GM18861 (cell line): ENCODE data around the gene CYP27A1.

Source experiments
- ATAC-seq: cut with Tn5 transposase; IDR thresholded peaks from one replicate; pipeline ENCODE4 v1.9.1; 2021; ENCODE audit not compliant: unreplicated experiment

CYP27A1 gene

DNA sequence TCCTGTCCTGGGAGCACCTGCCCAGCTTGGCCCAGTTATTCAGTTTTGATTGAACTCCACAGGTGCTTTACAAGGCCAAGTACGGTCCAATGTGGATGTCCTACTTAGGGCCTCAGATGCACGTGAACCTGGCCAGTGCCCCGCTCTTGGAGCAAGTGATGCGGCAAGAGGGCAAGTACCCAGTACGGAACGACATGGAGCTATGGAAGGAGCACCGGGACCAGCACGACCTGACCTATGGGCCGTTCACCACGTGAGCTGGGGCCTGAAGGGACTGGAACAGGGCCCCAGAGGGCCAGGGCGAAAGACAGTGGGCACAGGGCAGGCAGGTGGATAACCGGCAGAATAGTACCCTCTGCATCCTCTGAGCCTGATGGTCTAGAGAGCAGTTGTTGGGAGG is 27.6 kb downstream of the CYP27A1 start:
- no peak for ATAC-seq

DNA sequence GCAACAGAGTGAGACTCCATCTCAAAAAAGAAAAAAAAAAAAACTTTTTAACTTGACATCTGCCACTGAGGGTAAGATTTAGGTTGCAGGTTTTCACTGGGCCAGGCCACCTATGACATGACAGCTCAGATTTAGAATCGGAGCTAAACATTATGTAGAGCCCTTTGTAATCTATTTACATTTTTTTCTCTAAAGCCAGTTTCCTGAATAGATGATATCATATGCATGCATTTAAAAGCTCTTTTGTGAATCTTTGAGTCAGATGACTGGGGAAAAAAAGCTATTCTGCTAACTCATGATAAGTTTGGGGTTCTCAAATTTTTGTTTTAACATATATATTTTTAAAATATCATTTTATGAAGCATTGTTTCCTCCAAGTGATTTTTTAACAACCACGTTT is 28.3 kb downstream of the CYP27A1 start:
- no peak for ATAC-seq

GRCh38 chr2:218811382-218811781 is 29.4 kb downstream of the CYP27A1 start:
- no peak for ATAC-seq

DNA sequence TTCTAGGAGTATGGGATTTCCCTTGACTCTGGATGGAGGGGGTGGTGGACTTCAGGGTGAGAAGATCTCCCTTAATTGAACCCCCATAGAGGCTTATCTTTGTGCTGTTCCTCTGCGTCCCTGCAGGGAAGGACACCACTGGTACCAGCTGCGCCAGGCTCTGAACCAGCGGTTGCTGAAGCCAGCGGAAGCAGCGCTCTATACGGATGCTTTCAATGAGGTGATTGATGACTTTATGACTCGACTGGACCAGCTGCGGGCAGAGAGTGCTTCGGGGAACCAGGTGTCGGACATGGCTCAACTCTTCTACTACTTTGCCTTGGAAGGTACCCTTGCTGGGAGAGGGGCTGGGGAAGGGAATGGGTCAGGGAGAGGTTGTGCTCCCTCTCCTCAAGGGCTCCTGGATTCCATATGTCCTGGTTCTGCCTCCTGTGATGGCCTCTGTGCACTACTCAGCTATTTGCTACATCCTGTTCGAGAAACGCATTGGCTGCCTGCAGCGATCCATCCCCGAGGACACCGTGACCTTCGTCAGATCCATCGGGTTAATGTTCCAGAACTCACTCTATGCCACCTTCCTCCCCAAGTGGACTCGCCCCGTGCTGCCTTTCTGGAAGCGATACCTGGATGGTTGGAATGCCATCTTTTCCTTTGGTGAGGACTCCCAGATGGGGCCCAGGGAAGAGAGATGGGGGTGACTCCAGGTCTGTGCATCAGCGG is 30.3 kb downstream of the CYP27A1 start:
- no peak for ATAC-seq

DNA sequence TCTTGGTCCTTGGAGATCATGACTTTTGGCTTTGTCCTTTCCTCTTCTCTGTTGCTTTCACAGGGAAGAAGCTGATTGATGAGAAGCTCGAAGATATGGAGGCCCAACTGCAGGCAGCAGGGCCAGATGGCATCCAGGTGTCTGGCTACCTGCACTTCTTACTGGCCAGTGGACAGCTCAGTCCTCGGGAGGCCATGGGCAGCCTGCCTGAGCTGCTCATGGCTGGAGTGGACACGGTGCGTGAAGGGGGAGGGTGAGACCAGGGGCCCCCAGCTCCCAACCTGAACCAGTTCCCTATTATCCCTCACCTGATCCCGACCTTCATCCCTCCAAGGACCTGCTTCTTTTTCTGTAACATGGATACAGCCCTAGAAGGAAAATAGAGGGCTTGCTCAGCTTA is 30.9 kb downstream of the CYP27A1 start:
- no peak for ATAC-seq

- no peak for ATAC-seq
These were observed 32.0 kb downstream of the CYP27A1 start for GRCh38 chr2:218813771-218814460.

DNA sequence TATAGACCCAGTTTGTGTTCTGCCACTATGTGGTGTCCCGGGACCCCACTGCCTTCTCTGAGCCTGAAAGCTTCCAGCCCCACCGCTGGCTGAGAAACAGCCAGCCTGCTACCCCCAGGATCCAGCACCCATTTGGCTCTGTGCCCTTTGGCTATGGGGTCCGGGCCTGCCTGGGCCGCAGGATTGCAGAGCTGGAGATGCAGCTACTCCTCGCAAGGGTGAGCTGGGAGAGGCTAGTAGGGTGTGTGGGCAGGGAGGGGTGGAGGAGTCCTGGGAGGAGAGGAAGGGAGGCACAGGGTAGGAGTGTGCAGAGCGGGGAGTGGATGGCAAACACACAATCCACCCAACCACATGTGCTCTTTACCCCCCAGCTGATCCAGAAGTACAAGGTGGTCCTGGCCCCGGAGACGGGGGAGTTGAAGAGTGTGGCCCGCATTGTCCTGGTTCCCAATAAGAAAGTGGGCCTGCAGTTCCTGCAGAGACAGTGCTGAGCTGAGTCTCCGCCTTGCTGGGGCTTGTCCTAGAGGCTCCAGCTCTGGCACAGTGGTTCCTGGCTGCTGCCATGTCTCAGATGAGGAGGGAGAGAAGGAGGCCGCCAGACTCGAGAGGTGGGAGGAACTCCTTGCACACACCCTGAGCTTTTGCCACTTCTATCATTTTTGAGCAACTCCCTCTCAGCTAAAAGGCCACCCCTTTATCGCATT is 32.7 kb downstream of the CYP27A1 start:
- ATAC-seq = no peak

GRCh38 chr2:218815244-218815637 is 33.3 kb downstream of the CYP27A1 start:
- ATAC-seq = no peak

GRCh38 chr2:218815649-218816048 is 33.7 kb downstream of the CYP27A1 start:
- no peak for ATAC-seq

DNA sequence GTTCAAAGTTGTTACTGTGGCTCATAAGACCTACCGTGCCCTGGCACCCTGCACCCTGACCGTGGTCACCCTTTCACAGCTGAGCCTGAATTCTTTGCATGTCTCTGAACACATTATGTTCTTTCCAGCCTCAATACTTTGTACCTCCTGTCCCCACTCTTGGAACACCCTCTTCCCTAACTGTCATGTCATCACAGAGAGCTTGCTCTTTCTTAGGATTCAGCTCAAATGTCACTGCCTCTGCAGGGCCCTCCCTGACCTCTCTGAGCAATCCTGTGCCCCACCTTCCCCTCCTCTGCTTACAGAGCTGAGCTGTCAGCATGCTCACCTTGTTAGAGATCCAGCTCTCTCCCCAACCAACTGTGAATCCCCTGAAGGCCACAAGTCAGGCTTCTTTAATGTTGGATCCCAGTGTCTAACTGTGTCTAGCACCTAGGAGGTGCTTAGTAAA is 34.6 kb downstream of the CYP27A1 start:
- ATAC-seq = no peak

DNA sequence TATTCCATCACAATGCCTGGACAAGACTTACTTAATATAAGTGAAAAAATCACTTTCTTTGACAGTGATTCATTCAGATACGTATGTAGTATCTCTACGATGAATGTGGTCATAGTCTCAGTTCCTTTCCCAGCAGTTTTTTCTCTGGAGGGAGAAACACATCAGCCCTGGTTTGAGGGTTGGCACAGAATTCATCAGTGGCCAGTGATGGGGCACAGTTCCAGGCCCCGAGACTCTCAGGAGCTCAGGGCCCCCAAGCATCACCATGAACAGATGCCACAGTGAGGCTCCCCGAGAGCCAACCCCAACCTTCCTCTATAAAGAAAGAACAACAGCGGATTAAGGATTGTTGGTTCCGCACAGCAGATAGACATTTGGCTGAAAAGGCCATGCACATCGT is 37.1 kb downstream of the CYP27A1 start:
- no peak for ATAC-seq

DNA sequence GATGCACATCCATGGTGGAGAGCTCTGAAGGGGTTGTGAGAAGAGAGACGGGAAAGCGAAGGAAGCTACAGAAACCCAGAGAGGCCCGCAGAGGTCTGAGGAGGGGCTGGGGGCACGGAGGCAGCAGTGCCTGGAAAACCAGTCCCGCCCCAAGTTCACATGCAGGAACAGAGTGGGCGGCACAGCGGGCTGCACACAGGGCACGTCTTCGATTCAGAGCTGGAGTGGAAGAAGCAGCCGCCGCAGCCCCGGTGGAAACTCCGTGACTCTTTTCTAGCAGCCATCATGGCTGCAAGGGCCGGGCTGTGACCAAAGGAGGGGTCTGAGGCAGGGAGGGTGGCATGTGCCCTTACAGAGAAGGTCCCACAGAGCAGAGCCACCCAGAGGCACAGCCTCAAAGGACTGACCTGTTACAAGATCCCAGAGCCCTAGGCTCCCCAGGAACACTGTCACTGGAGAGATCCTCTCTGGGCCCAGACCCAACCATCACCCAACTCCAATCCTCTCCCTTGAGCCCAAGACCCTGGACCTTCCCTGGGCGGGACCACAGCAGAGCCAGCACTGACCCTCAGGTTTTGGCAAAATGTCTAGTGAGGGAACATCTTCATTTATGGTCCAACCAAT is 38.9 kb downstream of the CYP27A1 start:
- no peak for ATAC-seq

- ATAC-seq = no peak
These were observed 39.8 kb downstream of the CYP27A1 start for GRCh38 chr2:218821605-218822211.

DNA sequence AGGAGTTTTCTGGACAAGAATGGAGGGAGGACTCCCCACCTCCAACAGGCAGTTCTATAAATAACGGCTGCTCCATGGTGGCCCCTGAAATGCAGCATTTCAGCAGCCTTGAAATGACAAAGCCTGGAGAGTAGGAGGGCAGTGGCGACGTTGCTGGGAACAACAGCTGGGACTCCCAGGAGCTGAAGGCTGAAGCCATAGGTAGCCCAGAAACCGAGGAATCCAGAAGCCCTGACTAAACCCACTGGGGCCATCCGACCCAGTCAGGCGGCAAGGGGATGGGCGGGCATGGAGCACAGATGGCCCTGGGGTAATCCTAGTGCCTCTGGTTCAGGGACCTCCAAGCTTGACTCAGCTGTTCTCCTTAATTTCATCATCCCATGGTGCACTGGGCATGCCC is 40.7 kb downstream of the CYP27A1 start:
- no peak for ATAC-seq

DNA sequence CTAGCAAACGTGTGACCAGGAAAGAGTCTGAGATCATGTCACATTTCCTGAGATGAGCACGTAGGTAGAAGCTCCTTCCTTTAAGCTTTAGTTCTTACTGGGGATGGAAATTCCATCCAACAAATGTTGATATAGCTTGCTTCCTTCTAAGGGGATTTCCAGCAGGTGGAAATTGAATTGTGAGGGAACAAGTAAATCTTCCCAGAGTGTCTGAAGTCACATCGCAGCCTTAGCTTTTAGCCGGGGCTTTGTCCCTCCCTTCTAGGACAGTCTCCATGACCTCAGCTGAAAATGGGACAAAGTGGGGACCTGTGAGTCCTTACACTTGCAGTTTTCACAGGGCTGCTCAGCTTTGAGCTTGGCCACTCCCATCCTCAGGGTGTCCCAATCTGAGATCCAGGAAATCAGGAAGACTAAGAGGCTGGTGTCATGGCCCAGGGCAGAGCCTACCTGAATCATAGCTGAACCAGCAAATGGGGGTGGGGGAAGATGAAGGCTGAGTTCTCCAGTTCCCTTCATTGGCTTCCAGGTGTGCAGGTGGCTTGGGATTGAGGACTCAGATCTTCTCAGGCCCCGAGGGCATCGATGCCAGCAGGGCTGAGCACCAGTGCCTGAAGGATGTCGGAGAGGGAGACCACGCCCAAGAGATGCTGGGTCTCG is 41.4 kb downstream of the CYP27A1 start:
- no peak for ATAC-seq

GRCh38 chr2:218824004-218824403 is 42.1 kb downstream of the CYP27A1 start:
- ATAC-seq = no peak

- ATAC-seq = no peak
These were observed 44.8 kb downstream of the CYP27A1 start for GRCh38 chr2:218826791-218827190.

DNA sequence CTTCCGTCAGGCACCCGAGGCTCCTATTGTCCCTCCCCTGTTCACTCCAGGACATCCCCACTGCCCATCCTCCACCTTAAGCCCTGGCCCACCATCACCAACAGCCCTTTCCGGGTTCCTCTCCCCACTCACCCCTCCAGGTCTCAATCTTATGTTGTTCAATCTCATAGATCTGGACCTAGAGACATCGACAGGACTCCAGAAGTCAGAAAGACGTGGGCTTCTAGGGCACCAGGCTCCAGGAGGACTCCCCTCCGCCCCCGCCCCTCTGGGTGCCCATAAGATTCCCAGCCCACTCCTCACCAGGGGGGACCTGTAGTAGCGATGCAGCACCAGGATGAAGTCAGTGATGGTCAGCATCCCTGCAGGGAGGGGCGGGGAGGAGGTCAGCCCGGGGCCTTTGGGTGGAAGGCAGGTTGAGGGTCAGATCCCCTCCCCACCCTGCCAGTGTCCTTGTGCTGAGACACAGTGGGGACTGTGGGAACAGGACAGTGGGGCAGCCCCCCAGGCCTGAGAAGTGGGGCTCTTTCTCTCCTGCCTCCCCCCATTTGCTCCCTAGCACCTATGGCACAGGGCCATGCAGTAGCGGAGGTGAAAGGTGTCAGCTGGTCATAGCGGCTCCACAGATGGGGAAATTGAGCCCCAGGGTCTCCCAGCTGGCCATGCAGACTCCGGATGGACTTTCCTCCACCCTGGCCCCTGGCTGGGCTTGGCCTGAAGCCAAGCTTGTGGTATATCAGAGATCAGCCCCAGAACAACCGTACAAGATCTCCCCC is 45.9 kb downstream of the CYP27A1 start:
- no peak for ATAC-seq

- no peak for ATAC-seq
These were observed 46.5 kb downstream of the CYP27A1 start for GRCh38 chr2:218828477-218828778.

DNA sequence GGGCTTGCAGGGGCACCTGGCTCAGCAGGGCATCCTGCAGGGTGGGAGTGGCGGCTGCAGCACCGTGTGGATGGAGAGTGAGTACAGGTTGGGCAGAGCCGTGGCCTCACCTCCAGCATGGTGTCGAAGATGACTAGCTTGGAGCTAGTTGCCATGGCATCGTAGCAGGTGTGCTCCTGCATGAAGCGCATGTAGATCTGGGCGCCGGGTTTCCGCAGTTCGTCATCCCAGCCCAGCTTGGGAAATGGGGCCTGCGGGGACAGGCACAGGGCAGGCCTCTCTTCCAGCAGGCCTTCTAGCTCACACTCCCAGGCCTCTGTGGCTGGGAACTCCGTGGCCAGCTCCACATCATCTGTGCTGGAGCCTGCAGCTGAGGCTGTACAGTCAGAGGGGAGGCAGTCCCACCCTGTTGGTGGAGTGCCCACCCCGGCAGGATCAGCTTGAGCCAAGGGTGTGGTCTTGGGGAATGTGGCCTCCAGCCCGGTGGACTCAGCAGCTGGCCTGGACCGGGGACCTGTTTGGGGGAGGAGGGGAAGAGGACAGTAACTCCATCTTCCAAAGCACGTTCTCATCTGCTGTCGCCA is 48.0 kb downstream of the CYP27A1 start:
- no peak for ATAC-seq
